GM10266 (cell line): ENCODE results near the gene CPD.
"Not testable (repeated sequence)": the region's sequence is repeated elsewhere in the genome, so short reads cannot be mapped to it uniquely, and the experiment has no call there.

Experiments
- DNase-seq: peaks from one replicate; pipeline ENCODE4 v3.0.0; 2012; ENCODE audit errors: extremely low spot score
- CTCF ChIP-seq: IDR thresholded peaks from 2 replicates; pipeline ENCODE4 v1.5.1; 2012; ENCODE audit warnings: mild to moderate bottlenecking, low read depth; ENCODE audit not compliant: control insufficient read depth, insufficient read depth; ENCODE audit errors: missing control alignments

The CPD gene

DNA sequence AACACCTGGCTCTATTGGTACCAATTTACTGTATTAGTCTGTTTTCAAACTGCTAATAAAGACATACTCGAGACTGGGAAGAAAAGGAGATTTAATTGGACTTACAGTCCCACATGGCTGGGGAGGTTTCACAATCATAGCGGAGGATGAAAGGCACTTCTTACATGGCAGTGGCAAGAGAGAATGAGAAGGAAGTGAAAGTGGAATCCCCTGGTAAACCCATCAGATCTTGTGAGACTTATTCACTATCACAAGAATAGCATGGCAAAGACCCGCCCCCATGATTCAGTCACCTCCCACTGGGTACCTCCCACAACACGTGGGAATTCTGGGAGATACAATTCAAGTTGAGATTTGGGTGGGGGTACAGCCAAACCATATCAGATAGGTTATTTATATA lies 75.9 kb downstream of the CPD start:
- TF ChIP-seq CTCF, result no peak
- DNase-seq, result no peak

DNA sequence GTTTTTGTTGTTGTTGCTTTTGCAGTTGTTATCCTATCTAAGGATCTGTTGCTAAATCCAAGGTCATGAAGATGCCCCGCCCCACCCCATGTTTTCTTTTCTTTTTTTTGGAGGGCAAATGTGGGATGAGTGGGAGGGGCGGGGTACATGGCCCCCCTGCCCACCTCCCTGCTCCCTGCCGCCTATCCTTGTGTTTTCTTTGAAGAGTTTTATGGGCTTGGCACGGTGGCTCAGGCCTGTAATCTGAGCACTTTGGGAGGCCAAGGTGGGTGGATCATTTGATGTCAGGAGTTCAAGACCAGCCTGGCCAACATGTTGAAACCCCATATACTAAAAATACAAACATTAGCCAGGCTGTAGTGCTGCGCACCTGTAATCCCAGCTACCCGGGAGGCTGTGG lies 79.6 kb downstream of the CPD start:
- no peak for DNase-seq
- TF ChIP-seq CTCF, result no peak

- not testable (repeated sequence) for DNase-seq
These were observed 80.2 kb downstream of the CPD start for GRCh38 chr17:30458797-30459413.

- no peak for DNase-seq
- no peak for TF ChIP-seq CTCF
These were observed 89.7 kb downstream of the CPD start for GRCh38 chr17:30468465-30468864.

GRCh38 chr17:30472238-30472890 lies 93.6 kb downstream of the CPD start:
- DNase-seq, result no peak
- TF ChIP-seq CTCF, result no peak

GRCh38 chr17:30475206-30475605 lies 96.5 kb downstream of the CPD start:
- TF ChIP-seq CTCF, result no peak
- no peak for DNase-seq

- DNase-seq, result no peak
These were observed 98.0 kb downstream of the CPD start for GRCh38 chr17:30476726-30477082.

More at GRCh38 chr17:30476726-30477082, 98.0 kb downstream of the CPD start:
- TF ChIP-seq CTCF, result no peak
